HG02678 (cell line): Measurements from ENCODE around the gene APRT.

Source experiments
- ATAC-seq: cut with Tn5 transposase; IDR thresholded peaks from one replicate; pipeline ENCODE4 v1.9.1; 2021; ENCODE audit warnings: mild to moderate bottlenecking, moderate library complexity; ENCODE audit not compliant: unreplicated experiment

The APRT gene, protein sequence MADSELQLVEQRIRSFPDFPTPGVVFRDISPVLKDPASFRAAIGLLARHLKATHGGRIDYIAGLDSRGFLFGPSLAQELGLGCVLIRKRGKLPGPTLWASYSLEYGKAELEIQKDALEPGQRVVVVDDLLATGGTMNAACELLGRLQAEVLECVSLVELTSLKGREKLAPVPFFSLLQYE

GRCh38 chr16:88811769-88812512 lies at the start of gene APRT:
TSS of gene APRT (minus strand) at chr16:88811928. CDS start at chr16:88811899, 29 bp downstream.
- ATAC-seq = peak; percentile 85

DNA sequence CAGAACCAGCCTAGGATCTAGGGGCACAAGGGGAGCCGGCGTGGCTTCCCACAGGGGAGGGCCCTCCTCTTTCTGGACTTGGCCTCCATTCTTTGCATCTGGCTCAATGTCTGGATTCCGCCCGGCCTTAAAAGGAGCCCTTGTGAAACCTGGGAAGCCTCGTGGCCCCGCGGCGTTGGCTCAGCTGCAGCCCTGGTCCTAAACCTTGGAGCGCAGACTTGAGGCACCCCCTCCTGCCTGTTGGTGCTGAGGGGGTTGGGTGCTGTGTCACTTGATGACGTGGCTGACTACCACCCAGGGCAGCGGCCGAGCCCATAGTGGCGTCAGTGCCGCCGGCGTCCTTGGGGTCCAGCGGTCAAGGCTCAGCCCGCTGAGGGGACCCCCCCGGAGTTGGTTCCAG lies 49.6 kb upstream of the APRT start:
- no peak for ATAC-seq

DNA sequence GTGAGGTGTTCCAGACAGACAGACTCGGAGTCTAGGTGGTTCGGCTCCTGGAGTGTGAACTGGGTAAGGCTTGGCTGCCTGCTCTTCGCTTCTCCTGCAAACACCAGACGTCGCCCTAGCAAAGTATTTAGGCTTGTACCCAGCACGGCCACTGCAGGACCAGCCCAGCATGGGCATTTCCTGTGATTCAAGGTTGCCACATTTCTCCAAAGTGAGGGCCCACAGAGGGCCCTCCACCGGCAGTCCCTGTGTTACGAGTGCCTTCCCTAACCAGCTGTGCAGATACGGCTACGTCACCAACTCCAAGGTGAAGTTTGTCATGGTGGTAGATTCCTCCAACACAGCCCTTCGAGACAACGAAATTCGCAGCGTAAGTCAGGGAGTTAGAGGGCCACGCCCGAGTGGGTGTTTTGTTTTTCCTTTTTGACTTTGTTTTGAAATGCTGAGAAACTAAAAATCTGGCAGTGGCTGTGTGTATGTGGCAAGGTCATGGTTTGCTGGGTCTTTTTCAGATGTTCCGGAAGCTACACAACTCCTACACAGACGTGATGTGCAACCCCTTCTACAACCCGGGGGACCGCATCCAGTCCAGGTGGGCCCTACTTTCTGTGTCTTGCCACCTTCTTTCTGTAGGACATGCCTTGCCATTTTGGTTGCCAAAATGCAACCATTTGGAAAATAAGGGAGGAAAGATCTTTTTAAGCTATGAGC lies 47.8 kb upstream of the APRT start:
- ATAC-seq = no peak

DNA sequence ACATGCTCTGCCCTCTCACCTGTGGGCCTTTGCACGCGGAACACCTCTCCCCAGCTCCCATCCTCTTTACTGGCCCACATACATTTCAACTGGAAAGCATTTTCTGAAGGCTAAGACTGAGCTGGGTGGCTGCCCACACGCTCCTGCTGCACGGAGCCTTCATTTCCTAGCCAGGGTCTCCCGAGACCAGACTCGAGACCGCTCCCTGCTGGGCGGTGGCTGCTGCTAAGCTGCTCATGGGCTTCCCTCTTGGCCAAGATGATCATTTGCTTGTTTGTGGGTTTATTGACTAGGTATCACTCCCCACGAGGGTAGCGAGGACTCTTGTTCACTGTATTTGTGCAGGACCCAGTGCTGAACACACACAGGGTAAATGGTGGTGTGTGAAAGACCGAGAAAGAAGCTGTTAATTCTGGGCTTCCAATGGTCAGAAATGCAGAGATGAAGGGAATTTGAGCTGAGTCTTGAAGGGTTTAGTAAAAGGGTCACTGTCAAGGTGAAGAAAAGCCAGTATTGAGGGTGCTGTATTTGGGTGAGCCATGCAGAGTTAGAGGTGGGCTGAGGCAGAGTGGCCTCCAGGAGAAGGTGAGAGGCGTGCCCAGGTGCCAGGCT lies 46.1 kb upstream of the APRT start:
- ATAC-seq = no peak

- ATAC-seq = peak; percentile 84
These were observed 45.4 kb upstream of the APRT start, which contains the start of the genes GALNS and TRAPPC2L for GRCh38 chr16:88856828-88857727. TSS of gene GALNS (minus strand) at chr16:88856947. CDS start at chr16:88856877, 70 bp downstream. TSS of gene TRAPPC2L (plus strand) at chr16:88857127. CDS start at chr16:88857151, 24 bp downstream.

GRCh38 chr16:88856122-88856827 lies 44.5 kb upstream of the APRT start:
- ATAC-seq = no peak

GRCh38 chr16:88855736-88856121 lies 44.0 kb upstream of the APRT start:
- ATAC-seq = no peak

DNA sequence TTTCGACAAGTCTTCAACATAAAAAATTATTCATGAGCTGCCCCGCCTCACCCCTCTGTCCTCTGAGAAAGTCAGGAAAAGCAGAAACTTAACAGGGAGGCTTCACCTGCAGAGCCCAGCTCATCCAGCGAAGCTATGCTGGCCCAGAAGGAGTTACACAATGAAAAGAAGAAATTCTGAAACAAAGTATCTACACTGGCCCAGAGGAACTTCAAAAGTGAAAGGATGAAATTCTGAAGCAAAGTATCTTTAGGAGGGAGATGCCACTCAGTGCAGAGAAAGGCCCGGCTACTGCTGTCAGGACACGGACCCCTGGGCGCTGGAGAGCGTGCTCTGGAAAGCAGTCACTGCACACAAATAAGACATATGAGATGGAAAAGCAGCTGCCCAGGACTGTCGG lies 43.4 kb upstream of the APRT start:
- no peak for ATAC-seq

DNA sequence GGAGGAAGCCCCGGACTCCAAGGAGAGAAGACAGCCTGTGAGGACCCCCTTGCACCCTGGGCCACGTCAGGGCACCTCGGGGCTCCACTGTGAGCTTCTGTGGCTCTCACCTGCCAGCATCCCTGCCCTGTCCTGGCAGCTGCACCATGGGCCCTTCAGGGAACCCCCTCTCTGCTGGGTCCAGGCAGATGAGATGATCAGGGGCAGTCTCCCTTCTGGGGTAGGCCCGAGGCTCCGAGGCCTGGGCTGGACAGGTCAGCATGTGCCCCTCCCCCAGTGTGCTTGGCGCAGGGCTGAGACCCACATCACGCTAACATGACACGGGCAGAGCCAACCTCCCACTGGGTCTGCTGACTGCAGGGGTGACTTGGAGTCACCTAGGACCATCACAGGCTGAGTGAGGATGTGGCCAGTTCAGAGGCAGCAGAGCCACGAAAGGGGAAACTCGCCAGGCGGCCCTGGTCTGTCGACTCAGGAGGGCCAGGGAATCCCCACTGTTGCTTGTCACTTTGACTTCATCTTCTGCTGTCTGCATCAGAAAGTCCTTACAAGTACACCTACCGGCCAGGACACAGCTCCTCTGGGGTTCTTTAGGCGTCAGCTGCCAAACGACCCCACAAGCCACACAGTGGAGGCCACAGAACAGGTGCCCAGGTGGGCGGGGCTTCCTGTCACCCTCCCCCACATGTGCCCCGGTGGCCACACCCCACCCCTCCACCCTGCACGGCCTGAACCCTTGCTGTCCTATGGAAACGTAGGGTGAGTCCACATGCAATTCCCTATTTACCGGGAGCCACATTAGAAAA lies 42.8 kb upstream of the APRT start:
- no peak for ATAC-seq

DNA sequence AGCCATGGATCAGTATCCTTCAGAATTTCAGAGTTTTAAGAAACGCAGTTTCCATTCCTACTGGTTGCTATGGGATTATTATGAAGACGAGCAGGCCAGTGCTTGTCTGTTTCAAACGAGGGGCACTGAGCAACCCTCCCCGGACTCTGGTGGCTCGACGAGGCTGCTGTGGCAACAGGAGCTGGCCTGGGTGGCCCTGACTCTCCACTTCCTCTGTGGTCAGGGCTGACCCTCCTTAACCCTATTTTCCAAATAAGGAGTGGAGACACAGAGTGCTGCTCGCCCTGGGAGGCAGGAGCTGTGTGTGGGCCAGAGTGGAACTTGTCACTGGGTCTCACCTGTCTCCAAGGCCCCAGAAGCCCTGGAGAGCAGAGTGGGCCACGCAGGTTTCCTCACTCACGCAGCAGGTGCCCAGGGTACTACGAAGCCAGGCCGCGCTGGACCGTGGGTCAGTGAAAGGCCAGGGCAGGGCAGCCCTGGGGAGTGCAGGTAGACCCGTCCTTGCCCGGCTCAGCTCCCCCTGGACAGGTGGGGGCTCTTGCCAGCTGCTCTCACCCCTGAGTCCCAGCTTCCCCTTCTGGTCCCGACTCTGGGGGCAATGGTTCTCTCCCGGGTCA lies 41.7 kb upstream of the APRT start:
- no peak for ATAC-seq

DNA sequence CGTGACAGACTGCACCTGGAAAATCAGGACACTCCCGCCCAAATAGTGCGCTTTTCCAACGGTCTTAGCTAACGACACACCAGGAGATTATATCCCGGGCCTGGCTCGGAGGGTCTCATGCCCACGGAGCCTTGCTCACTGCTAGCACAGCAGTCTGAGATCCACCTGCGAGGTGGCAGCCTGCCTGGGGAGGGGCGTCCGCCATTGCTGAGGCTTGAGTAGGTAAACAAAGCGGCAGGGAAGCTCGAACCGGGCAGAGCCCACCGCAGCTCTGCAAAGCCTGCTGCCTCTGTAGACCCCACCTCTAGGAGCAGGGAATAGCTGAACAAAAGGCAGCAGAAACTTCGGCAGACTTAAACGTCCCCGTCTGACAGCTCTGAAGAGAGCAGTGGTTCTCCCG lies 39.9 kb upstream of the APRT start:
- no peak for ATAC-seq

GRCh38 chr16:88850531-88851199 lies 38.9 kb upstream of the APRT start:
- no peak for ATAC-seq

GRCh38 chr16:88848557-88848956 lies 36.8 kb upstream of the APRT start:
- ATAC-seq = no peak

DNA sequence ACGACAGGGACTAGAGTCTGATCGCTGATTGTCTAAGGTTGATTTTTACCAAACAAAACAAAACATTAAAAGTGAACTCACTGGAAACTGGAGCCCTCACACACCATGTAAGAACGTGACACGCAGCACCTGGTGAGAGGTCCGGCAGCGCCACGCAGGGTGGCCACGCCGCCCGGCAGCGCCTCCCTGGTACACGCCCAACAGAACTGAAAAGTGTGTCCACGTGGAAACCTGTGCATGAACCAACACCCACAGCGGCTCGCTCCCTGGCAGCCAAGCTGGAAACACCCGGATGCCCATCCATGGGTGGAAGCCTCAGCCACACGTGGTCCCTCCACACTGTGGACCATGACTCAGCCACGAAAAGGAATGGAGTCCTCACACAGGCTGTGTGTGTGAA lies 35.9 kb upstream of the APRT start:
- no peak for ATAC-seq

DNA sequence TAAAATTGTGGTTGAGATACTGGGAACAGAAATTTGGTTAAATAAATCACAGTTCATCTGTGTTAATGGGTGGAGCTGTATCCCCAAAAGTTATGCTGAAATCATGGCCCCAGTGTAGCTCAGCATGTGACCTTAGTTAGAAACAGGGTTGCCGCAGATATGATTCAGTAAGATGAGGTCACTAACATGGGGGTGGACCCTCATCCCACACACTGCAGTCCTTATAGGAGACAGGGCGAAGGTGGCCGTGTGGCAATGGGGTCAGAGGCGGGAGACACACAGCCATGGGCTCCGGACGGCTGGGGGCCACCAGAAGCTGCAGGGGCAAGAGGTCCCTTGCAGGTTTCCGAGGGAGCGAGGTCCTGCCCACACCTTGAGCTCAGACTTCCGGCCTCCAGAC lies 34.4 kb upstream of the APRT start:
- no peak for ATAC-seq

DNA sequence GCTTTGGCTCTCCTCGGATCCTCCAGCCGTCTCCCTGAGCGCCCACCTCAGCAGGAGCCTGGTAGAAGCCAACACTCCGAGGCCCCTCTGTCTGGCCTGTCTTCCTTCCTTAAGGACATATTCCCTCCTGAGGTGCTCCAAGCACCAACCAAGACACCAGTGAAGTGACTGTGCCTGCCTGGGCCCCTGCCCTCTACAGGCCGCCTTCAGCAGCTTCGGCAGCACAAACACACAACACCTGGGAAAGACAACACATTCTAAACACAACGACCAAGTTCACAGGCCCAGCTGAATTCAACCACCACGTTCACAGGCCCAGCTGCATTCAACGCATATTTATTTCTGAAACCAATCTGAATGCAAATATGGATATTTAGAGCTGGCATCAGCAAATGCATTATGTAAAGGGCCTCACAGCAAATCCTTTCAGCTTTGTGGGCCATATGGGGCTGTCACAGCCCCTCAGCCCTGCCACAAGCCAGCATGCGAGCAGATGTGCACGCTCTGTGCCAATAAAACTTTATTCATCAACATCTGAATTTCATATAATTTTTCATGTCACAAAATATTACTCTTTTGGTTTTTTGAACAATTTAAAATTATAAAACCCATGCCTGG lies 32.8 kb upstream of the APRT start:
- ATAC-seq = no peak

DNA sequence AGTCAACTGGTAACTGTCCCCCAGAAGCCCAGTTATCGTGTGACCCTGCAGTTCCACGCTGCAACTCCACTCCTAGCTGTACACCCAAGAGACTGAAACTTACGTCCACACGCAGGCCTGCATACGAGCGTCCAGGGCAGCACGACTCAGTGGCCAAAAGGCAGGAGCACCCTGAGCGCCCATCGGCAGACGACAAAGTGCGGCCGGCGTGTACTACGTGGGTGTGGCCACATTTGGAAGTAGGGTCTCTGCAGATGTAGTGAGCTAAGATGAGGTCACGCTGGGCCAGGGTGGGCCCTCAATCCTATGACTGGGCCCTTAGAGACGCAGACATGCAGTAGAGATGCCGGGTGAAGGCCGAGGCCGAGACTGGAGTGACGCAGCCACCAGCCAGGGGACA lies 31.5 kb upstream of the APRT start:
- no peak for ATAC-seq

GRCh38 chr16:88842806-88843205 lies 31.1 kb upstream of the APRT start:
- no peak for ATAC-seq
